Mononuclear cell (primary cell): ENCODE results near the gene OSBPL1A. TPM values are rescaled to one million over a fixed set of nuclear protein-coding genes. Genes with fewer than 3 reads are reported as not detected.

Experiments used
- H3K27me3 ChIP-seq: 2 replicates; pipeline ENCODE4 v1.6.0; 2011; ENCODE audit warnings: low read length, control low read depth; ENCODE audit not compliant: insufficient read depth
- H3K4me1 ChIP-seq: 2 replicates; pipeline ENCODE4 v1.5.1; 2011; ENCODE audit warnings: mild to moderate bottlenecking, low read length, control low read depth; ENCODE audit not compliant: insufficient read depth
- H3K4me3 ChIP-seq: 2 replicates; pipeline ENCODE4 v1.5.1; 2011; ENCODE audit warnings: mild to moderate bottlenecking, low read length, moderate library complexity
- H3K9me3 ChIP-seq: 2 replicates; pipeline ENCODE4 v1.5.1; 2011; ENCODE audit warnings: low read depth, mild to moderate bottlenecking, control low read depth, low read length
- total RNA-seq: library from RNA; depleted of rRNA; stranded (reverse); fragments of >200 nt; gene quantifications from one replicate; pipeline ENCODE4 v1.2.3, GENCODE V29; 2012

Gene OSBPL1A
- total RNA-seq, 1 donor = 4.2 TPM

DNA sequence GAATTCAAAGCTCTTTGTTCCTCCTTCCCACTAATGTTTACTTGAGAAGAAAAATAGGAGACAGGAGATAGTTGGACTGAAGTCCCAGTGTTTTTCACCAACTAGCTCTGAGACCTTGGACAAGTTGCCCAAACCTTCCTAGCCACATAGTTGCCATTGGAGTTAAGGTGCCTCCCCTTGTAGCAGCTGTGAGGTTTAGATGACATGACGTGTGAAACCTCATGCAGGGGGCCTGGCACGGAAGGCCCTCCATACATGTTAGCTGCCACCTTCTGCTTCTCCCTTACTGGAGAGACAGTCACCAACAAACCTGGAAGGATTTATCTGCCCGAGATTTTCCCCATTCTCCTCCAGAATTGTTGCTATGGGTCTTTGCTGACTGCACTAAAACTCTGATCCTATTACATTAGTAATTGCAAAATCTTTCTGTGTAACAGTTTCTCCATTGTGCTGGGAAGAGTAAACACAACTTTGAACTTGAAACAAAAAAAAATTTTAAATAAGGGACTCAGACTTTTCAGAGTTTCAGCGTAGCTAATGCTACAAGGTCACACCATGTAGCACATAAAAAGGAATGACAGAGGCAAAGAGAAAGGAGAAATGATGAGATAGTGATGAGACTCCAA lies 282.6 kb downstream of the OSBPL1A start:
- Histone ChIP-seq H3K27me3 (no peaks in the 10 kb centered on the region), H3K4me1 (peaks cover 12% of the 10 kb centered on the region), H3K4me3 (no peak overlapping the region), H3K9me3 (no peaks in the 10 kb centered on the region)

DNA sequence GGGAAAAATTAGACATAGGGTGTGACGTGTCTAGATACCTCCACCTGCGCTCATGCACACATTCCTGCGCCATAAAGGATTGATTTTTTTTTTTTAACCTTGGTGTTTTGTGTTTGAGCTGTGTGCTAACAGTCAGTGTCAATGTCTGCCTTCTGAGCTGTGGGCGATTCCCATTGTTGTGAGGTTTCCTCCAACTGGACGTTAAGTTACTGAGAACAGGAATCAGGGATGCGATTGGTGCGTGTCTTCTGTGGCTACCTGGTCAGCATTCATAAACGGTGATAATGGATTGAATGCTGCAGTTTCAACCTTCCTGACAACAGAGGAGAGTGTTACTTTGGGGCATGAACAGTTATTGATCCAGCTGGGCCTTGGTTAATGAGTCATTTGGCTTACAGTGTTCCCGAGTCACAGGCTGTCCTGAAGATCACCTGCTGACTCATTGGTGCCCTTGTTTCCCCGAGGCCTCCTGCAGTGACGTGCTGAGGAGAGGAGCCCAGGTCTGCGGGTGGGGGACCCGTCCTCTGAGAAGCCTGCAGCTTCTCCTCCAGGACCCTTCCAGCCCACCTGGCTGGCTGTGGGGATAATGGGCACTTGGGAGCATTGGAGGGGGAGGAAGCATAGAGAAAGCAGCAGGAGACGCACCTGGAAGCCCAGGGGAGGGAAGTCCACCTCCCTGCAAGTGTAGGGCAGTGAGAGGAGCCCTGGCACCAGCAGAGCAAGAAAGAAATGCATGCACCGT lies 284.6 kb downstream of the OSBPL1A start:
- Histone ChIP-seq H3K27me3 (no peaks in the 10 kb centered on the region), H3K4me1 (peaks cover 12% of the 10 kb centered on the region), H3K4me3 (no peak overlapping the region), H3K9me3 (no peaks in the 10 kb centered on the region)

DNA sequence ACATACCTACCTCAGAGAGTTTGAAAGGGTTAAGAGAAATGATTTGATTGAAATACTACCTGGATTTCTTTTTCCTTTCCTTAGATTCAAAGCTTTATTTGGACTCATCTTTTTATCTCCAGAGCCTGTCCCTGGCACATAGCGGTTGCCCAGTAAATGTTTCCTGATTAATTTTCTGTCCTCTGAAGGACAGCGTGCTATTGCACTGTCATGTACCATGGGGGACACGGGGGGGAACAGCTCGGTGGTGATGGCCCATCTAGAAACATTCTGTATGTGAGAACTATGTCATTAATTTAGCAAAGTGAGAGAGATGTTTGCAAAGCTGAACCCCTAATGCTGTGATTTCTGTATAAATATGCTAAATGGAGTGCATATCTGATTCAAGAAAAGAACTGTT lies 285.2 kb downstream of the OSBPL1A start:
- Histone ChIP-seq H3K9me3 (no peaks in the 10 kb centered on the region), H3K4me1 (peaks cover 12% of the 10 kb centered on the region), H3K27me3 (no peaks in the 10 kb centered on the region), H3K4me3 (no peak overlapping the region)

Other genes starting within 250 kb of the OSBPL1A start
- 13.6 TPM for gene IMPACT, start 28.8 kb upstream of the OSBPL1A start, total RNA-seq
- 0.42 TPM for gene HRH4, start 62.8 kb upstream of the OSBPL1A start, total RNA-seq